ENCODE measurements around the gene ZNF23.
"Not testable (repeated sequence)": the region's sequence is repeated elsewhere in the genome, so short reads cannot be mapped to it uniquely, and the experiment has no call there.

The ZNF23 gene

GRCh38 chr16:71461686-71462648 lies at the start of gene ZNF23:
Gene ZNF23, minus strand, starts transcription at chr16:71462247. Its CDS starts 5,451 bp downstream, at chr16:71456796.
- Mint-ChIP-seq H3K27ac (peak within 1 kb of the TSS; percentile 77), H3K4me3 (peak within 1 kb of the TSS; percentile 86), H3K36me3 (ENCODE audit: low read depth) (no peaks in the 10 kb centered on the region), H3K9me3 (no peaks in the 10 kb centered on the region), H3K4me1 (ENCODE audit: low read depth) (peaks cover 8% of the 10 kb centered on the region), H3K27me3 (ENCODE audit: low read depth) (no peaks in the 10 kb centered on the region)
- peak; percentile 77 for DNase-seq (ENCODE audit: low spot score)

- Mint-ChIP-seq H3K36me3 (ENCODE audit: low read depth) (no peaks in the 10 kb centered on the region), H3K9me3 (no peaks in the 10 kb centered on the region), H3K27me3 (ENCODE audit: low read depth) (peaks cover 10% of the 10 kb centered on the region), H3K4me3 (no peak overlapping the region), H3K4me1 (ENCODE audit: low read depth) (no peaks in the 10 kb centered on the region), H3K27ac (no peak overlapping the region)
- DNase-seq (ENCODE audit: low spot score) = no peak
Measured at GRCh38 chr16:71507061-71507460, 45.0 kb upstream of the ZNF23 start.

GRCh38 chr16:71504901-71505300 lies 42.9 kb upstream of the ZNF23 start:
- Mint-ChIP-seq H3K27me3 (ENCODE audit: low read depth) (peaks cover 10% of the 10 kb centered on the region), H3K4me1 (ENCODE audit: low read depth) (no peaks in the 10 kb centered on the region), H3K9me3 (no peaks in the 10 kb centered on the region), H3K27ac (no peak overlapping the region), H3K36me3 (ENCODE audit: low read depth) (no peaks in the 10 kb centered on the region), H3K4me3 (no peak overlapping the region)
- DNase-seq (ENCODE audit: low spot score) = no peak

GRCh38 chr16:71504051-71504450 lies 42.0 kb upstream of the ZNF23 start:
- H3K36me3 Mint-ChIP-seq (ENCODE audit: low read depth); H3K27me3 Mint-ChIP-seq (ENCODE audit: low read depth); H3K4me3 Mint-ChIP-seq; H3K4me1 Mint-ChIP-seq (ENCODE audit: low read depth); H3K27ac Mint-ChIP-seq; DNase-seq (ENCODE audit: low spot score); H3K9me3 Mint-ChIP-seq: not testable (repeated sequence)

GRCh38 chr16:71501547-71501946 lies 39.5 kb upstream of the ZNF23 start:
- peaks cover 3% of the 10 kb centered on the region for H3K27me3 Mint-ChIP-seq (ENCODE audit: low read depth)
- H3K9me3 Mint-ChIP-seq = no peaks in the 10 kb centered on the region
- no peak for DNase-seq (ENCODE audit: low spot score)
- H3K4me1 Mint-ChIP-seq (ENCODE audit: low read depth) = no peaks in the 10 kb centered on the region
- no peaks in the 10 kb centered on the region for H3K36me3 Mint-ChIP-seq (ENCODE audit: low read depth)
- H3K27ac Mint-ChIP-seq = no peak overlapping the region
- no peak overlapping the region for H3K4me3 Mint-ChIP-seq

GRCh38 chr16:71500964-71501363 lies 38.9 kb upstream of the ZNF23 start:
- Mint-ChIP-seq H3K36me3 (ENCODE audit: low read depth) (no peaks in the 10 kb centered on the region), H3K27ac (no peak overlapping the region), H3K4me1 (ENCODE audit: low read depth) (no peaks in the 10 kb centered on the region), H3K27me3 (ENCODE audit: low read depth) (peaks cover 3% of the 10 kb centered on the region), H3K4me3 (no peak overlapping the region), H3K9me3 (no peaks in the 10 kb centered on the region)
- no peak for DNase-seq (ENCODE audit: low spot score)

GRCh38 chr16:71499775-71500364 lies 37.8 kb upstream of the ZNF23 start:
- DNase-seq (ENCODE audit: low spot score) = peak; percentile 30
- H3K4me3 Mint-ChIP-seq = no peak overlapping the region
- no peaks in the 10 kb centered on the region for H3K27me3 Mint-ChIP-seq (ENCODE audit: low read depth)
- H3K9me3 Mint-ChIP-seq = no peaks in the 10 kb centered on the region
- H3K27ac Mint-ChIP-seq = no peak overlapping the region
- no peaks in the 10 kb centered on the region for H3K36me3 Mint-ChIP-seq (ENCODE audit: low read depth)
- H3K4me1 Mint-ChIP-seq (ENCODE audit: low read depth) = no peaks in the 10 kb centered on the region

- no peak overlapping the region for H3K27ac Mint-ChIP-seq
- no peaks in the 10 kb centered on the region for H3K27me3 Mint-ChIP-seq (ENCODE audit: low read depth)
- H3K4me3 Mint-ChIP-seq = no peak overlapping the region
- H3K36me3 Mint-ChIP-seq (ENCODE audit: low read depth) = no peaks in the 10 kb centered on the region
- no peak for DNase-seq (ENCODE audit: low spot score)
- H3K4me1 Mint-ChIP-seq (ENCODE audit: low read depth) = no peaks in the 10 kb centered on the region
- no peaks in the 10 kb centered on the region for H3K9me3 Mint-ChIP-seq
Measured at GRCh38 chr16:71498031-71498430, 36.0 kb upstream of the ZNF23 start.

GRCh38 chr16:71493213-71493612 lies 31.2 kb upstream of the ZNF23 start:
- DNase-seq (ENCODE audit: low spot score) = no peak
- no peak overlapping the region for H3K4me3 Mint-ChIP-seq
- H3K27me3 Mint-ChIP-seq (ENCODE audit: low read depth) = peaks cover 3% of the 10 kb centered on the region

GRCh38 chr16:71492786-71493185 lies 30.7 kb upstream of the ZNF23 start:
- DNase-seq (ENCODE audit: low spot score) = no peak
- H3K4me3 Mint-ChIP-seq = no peak overlapping the region
- H3K9me3 Mint-ChIP-seq = no peaks in the 10 kb centered on the region
- H3K36me3 Mint-ChIP-seq (ENCODE audit: low read depth) = no peaks in the 10 kb centered on the region
- H3K27ac Mint-ChIP-seq = no peak overlapping the region
- H3K27me3 Mint-ChIP-seq (ENCODE audit: low read depth) = peaks cover 3% of the 10 kb centered on the region
- no peaks in the 10 kb centered on the region for H3K4me1 Mint-ChIP-seq (ENCODE audit: low read depth)

More at GRCh38 chr16:71493213-71493612, 31.2 kb upstream of the ZNF23 start:
- no peak overlapping the region for H3K27ac Mint-ChIP-seq
- H3K9me3 Mint-ChIP-seq = no peaks in the 10 kb centered on the region
- H3K4me1 Mint-ChIP-seq (ENCODE audit: low read depth) = no peaks in the 10 kb centered on the region
- H3K36me3 Mint-ChIP-seq (ENCODE audit: low read depth) = no peaks in the 10 kb centered on the region

GRCh38 chr16:71491054-71491453 lies 29.0 kb upstream of the ZNF23 start:
- H3K4me1 Mint-ChIP-seq (ENCODE audit: low read depth) = no peaks in the 10 kb centered on the region
- peaks cover 3% of the 10 kb centered on the region for H3K27me3 Mint-ChIP-seq (ENCODE audit: low read depth)
- H3K4me3 Mint-ChIP-seq = no peak overlapping the region
- no peak for DNase-seq (ENCODE audit: low spot score)
- no peaks in the 10 kb centered on the region for H3K36me3 Mint-ChIP-seq (ENCODE audit: low read depth)
- H3K9me3 Mint-ChIP-seq = no peaks in the 10 kb centered on the region
- no peak overlapping the region for H3K27ac Mint-ChIP-seq

GRCh38 chr16:71490361-71490760 lies 28.3 kb upstream of the ZNF23 start:
- Mint-ChIP-seq H3K27me3 (ENCODE audit: low read depth) (peaks cover 3% of the 10 kb centered on the region), H3K9me3 (no peaks in the 10 kb centered on the region), H3K4me1 (ENCODE audit: low read depth) (no peaks in the 10 kb centered on the region), H3K36me3 (ENCODE audit: low read depth) (no peaks in the 10 kb centered on the region), H3K4me3 (no peak overlapping the region), H3K27ac (no peak overlapping the region)
- DNase-seq (ENCODE audit: low spot score) = no peak

GRCh38 chr16:71489122-71489521 lies 27.1 kb upstream of the ZNF23 start, which contains the start of gene ZNF19:
Gene ZNF19, minus strand, starts transcription at chr16:71489324. Its CDS starts 7,210 bp downstream, at chr16:71482114.
- no peaks in the 10 kb centered on the region for H3K9me3 Mint-ChIP-seq
- H3K27me3 Mint-ChIP-seq (ENCODE audit: low read depth) = peaks cover 3% of the 10 kb centered on the region
- H3K27ac Mint-ChIP-seq = no peak within 1 kb of the TSS
- no peaks in the 10 kb centered on the region for H3K36me3 Mint-ChIP-seq (ENCODE audit: low read depth)
- no peak for DNase-seq (ENCODE audit: low spot score)
- peaks cover 1% of the 10 kb centered on the region for H3K4me1 Mint-ChIP-seq (ENCODE audit: low read depth)
- no peak within 1 kb of the TSS for H3K4me3 Mint-ChIP-seq

Measured in T-helper 2 cell treated with Interferon-gamma antibody and Interleukin-4, amounts not matched to agents 5 μg/mL and 100 μg/mL, for 36 hours (primary cell).